ENCODE results near the gene AIFM1. TPM values are rescaled to one million over a fixed set of nuclear protein-coding genes. Genes with fewer than 3 reads are reported as not detected.

Gene AIFM1
- total and polyA plus RNA-seq, 2 of the 4 experiments (the other 2 are of a cell fraction) = 22.0 to 27.4 TPM

GRCh38 chrX:130211415-130212186 is 46.0 kb upstream of the AIFM1 start:
- Histone ChIP-seq H3K4me2 (ENCODE audit: low read depth, low read length) (no peak overlapping the region), H4K20me1 (ENCODE audit: insufficient read depth, low read length) (no peaks in the 10 kb centered on the region), H3K14ac (replicated peaks; ENCODE audit: low read depth, low read length) (no peak overlapping the region), H3K9ac (ENCODE audit: low read depth, low read length) (no peak overlapping the region), H2BK20ac (ENCODE audit: low read depth, low read length) (no peak overlapping the region), H2BK15ac (ENCODE audit: low read depth, low read length) (no peak overlapping the region), H2AK9ac (replicated peaks; ENCODE audit: low read depth, low read length, poor library complexity) (no peak overlapping the region), H3K18ac (ENCODE audit: low read depth, low read length) (no peak overlapping the region), H2AFZ (replicated peaks; ENCODE audit: low read length, poor library complexity) (no peak overlapping the region), H3K9me1 (ENCODE audit: insufficient read depth, low read length) (no peaks in the 10 kb centered on the region), H3K27ac (ENCODE audit: insufficient read depth, low read length) (no peak overlapping the region), H3K4ac (ENCODE audit: low read depth, low read length) (no peak overlapping the region), H2BK5ac (ENCODE audit: low read depth, low read length, poor library complexity, severe bottlenecking) (no peak overlapping the region), H3K36me3 (ENCODE audit: control insufficient read depth, insufficient read depth, low read length) (peaks cover 7% of the 10 kb centered on the region; the same call in 1 of the 2 replicates), H3K9me3 (ENCODE audit: control insufficient read depth, insufficient read depth, low read length) (no peaks in the 10 kb centered on the region), H4K5ac (ENCODE audit: low read depth, low read length) (no peak overlapping the region), H3K4me1 (ENCODE audit: control insufficient read depth, insufficient read depth, low read length) (no peaks in the 10 kb centered on the region), H3K4me3 (ENCODE audit: insufficient read depth, low read depth, low read length) (no peak overlapping the region), H3K79me1 (ENCODE audit: low read depth in 1 of 2, low read length in 2 of 2) (no peaks in the 10 kb centered on the region), H2BK120ac (ENCODE audit: low read depth, low read length) (no peak overlapping the region), H4K91ac (ENCODE audit: insufficient read depth, low read depth, low read length) (no peak overlapping the region), H3K27me3 (ENCODE audit: control insufficient read depth, insufficient read depth, low read length) (no peaks in the 10 kb centered on the region), H3K23ac (ENCODE audit: low read depth, low read length) (no peak overlapping the region), H4K8ac (ENCODE audit: low read depth in 2 of 2, low read length in 2 of 2) (no peak overlapping the region), H3K56ac (ENCODE audit: extremely low read depth, insufficient read depth, low read length) (no peak overlapping the region), H2AK5ac (ENCODE audit: low read depth, low read length) (no peak overlapping the region)
- BruUV-seq (replicated peaks) = no TSS peak
- no peak for TF ChIP-seq ELK1 (IDR thresholded peaks at IDR 0.05; ENCODE audit: borderline replicate concordance, low read depth, low read length)
- no peak for TF ChIP-seq RFX5 (IDR thresholded peaks at IDR 0.05; ENCODE audit: low read depth, low read length)
- no peak for TF ChIP-seq MAZ (IDR thresholded peaks at IDR 0.05; ENCODE audit: borderline replicate concordance, low read depth, low read length)
- no peak for TF ChIP-seq CEBPB (IDR thresholded peaks at IDR 0.05; ENCODE audit: low read depth, low read length)
- TF ChIP-seq USF2 (IDR thresholded peaks at IDR 0.05; ENCODE audit: low read depth, low read length) = no peak
- TF ChIP-seq RCOR1 (IDR thresholded peaks at IDR 0.05; ENCODE audit: insufficient replicate concordance, low read length) = no peak
- DNase-seq = no peak
- WGBS, 2 experiments (ENCODE audit: extremely low coverage in 2 of 2, insufficient read length in 1 of 2) = 50% methylated on average over 1 of the region's 4 CpGs; no CpG with 5 or more reads in 1 of the 2 experiments
- dilution Hi-C loops (cut with HindIII; ENCODE audit: low sequenced_read_pairs, unreplicated experiment) = no loop called here
- ATAC-seq (ENCODE audit: low read depth) = no peak
- in situ Hi-C loops (cut with MboI; ENCODE audit: low sequenced_read_pairs) = no loop called here
- intact Hi-C loops (cut with micrococcal nuclease) = no loop called here
- ChIA-PET POLR2A (ENCODE audit: unreplicated experiment) (no interaction called here), CTCF (no interaction called here)

Measured in IMR-90 (cell line).